DND-41 (cell line): Measurements from ENCODE around the gene SECISBP2.

Experiments used
- ATAC-seq: fragments of 200-7000 bp; cut with Tn5 transposase; 3 replicates; pipeline ENCODE4 v1.9.1; 2021; ENCODE audit warnings: low read depth; ENCODE audit not compliant: insufficient read depth
- DNase-seq: peaks from one replicate; pipeline ENCODE4 v3.0.0-alpha.2; 2020
- H2AFZ ChIP-seq: 2 replicates; pipeline ENCODE4 v1.6.0; 2012; ENCODE audit warnings: low read depth, low read length
- H3K27ac ChIP-seq: 2 replicates; pipeline ENCODE4 v1.5.1; 2012; ENCODE audit warnings: low read length, inconsistent platforms
- H3K27me3 ChIP-seq: fragments of 200-600 bp; sonication (generic); 2 replicates; pipeline ENCODE4 v1.6.0; 2012; ENCODE audit warnings: low read length, mild to moderate bottlenecking, inconsistent platforms; ENCODE audit not compliant: insufficient read depth, poor library complexity
- H3K36me3 ChIP-seq: 2 replicates; pipeline ENCODE4 v1.5.1; 2012; ENCODE audit warnings: low read length, inconsistent platforms; ENCODE audit not compliant: insufficient read depth
- H3K4me1 ChIP-seq: 2 replicates; pipeline ENCODE4 v1.5.1; 2012; ENCODE audit warnings: mild to moderate bottlenecking, low read length; ENCODE audit not compliant: insufficient read depth
- H3K4me2 ChIP-seq: 2 replicates; pipeline ENCODE4 v1.6.0; 2012; ENCODE audit warnings: mild to moderate bottlenecking, moderate library complexity, low read length, inconsistent platforms; ENCODE audit not compliant: insufficient read depth
- H3K4me3 ChIP-seq, 2 experiments: fragments of 200-600 bp in 1 of 2; shearing (Covaris generic) in 1 of 2; 2 replicates each; pipeline ENCODE4 v1.5.1; 2012 to 2016; ENCODE audit warnings: inconsistent platforms in 2 of 2, low read length in 2 of 2, mild to moderate bottlenecking in 2 of 2, low read depth in 1 of 2, moderate library complexity in 1 of 2
- H3K79me2 ChIP-seq: 2 replicates; pipeline ENCODE4 v1.6.0; 2012; ENCODE audit warnings: low read length, inconsistent platforms; ENCODE audit not compliant: insufficient read depth
- H3K9ac ChIP-seq: 2 replicates; pipeline ENCODE4 v1.6.0; 2012; ENCODE audit warnings: low read depth, mild to moderate bottlenecking, inconsistent platforms, low read length, moderate library complexity
- H3K9me3 ChIP-seq: 2 replicates; pipeline ENCODE4 v1.5.1; 2012; ENCODE audit warnings: low read length, moderate library complexity, mild to moderate bottlenecking, inconsistent platforms; ENCODE audit not compliant: insufficient read depth, severe bottlenecking
- H4K20me1 ChIP-seq: 2 replicates; pipeline ENCODE4 v1.6.0; 2012; ENCODE audit warnings: low read length; ENCODE audit not compliant: insufficient read depth
- EZH2 ChIP-seq: IDR thresholded peaks from 3 replicates; pipeline ENCODE4 v1.6.1; 2012; ENCODE audit warnings: borderline replicate concordance, low read depth, mild to moderate bottlenecking, moderate library complexity, low read length, inconsistent platforms; ENCODE audit not compliant: severe bottlenecking
- TF ChIP-seq, protein P1 (sequence below): IDR thresholded peaks from 2 replicates; pipeline ENCODE4 v1.5.1; 2012; ENCODE audit warnings: borderline replicate concordance, low read length, moderate library complexity, mild to moderate bottlenecking; ENCODE audit not compliant: poor library complexity, severe bottlenecking; ENCODE audit errors: extremely low read depth

Gene SECISBP2

DNA sequence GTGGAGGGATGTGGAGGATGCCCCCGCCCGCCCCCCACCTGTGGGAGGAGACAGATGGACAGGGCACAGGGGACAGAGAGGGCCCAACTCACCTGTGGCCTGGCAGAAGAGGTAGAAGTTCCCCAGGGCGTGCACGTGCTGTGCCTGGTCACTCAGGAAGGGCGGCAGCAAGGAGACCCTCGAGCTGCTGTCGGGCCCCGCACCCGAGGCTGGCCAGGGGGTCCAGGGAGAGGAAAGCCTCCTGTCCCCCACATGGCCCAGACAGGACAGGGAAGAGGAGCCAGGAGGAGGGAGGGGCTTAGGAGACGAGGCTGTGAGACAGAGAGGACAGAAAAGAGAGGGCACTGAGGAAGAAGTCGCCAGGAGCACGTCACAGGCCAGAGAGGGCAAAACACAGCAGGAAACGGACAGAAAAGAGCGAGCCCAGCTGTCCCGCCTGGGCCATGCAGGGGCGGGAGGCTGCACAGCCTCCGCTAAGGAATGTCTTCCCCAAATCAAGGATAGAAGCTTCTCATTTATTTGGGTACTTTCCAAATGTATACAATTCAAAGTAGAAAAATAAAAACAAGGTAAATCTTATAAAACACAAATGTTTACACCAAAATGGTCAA is 58.5 kb downstream of the SECISBP2 start:
- Histone ChIP-seq H3K27ac (no peak overlapping the region), H3K9me3 (no peaks in the 10 kb centered on the region), H3K4me1 (peaks cover 14% of the 10 kb centered on the region), H3K27me3 (no peaks in the 10 kb centered on the region), H3K9ac (no peak overlapping the region), H2AFZ (no peak overlapping the region), H4K20me1 (peaks cover 16% of the 10 kb centered on the region), H3K79me2 (no peaks in the 10 kb centered on the region), H3K4me2 (no peak overlapping the region), H3K36me3 (peaks cover 55% of the 10 kb centered on the region), H3K4me3 (no peak overlapping the region)
- no peak for TF ChIP-seq EZH2
- TF ChIP-seq, protein P1, sequence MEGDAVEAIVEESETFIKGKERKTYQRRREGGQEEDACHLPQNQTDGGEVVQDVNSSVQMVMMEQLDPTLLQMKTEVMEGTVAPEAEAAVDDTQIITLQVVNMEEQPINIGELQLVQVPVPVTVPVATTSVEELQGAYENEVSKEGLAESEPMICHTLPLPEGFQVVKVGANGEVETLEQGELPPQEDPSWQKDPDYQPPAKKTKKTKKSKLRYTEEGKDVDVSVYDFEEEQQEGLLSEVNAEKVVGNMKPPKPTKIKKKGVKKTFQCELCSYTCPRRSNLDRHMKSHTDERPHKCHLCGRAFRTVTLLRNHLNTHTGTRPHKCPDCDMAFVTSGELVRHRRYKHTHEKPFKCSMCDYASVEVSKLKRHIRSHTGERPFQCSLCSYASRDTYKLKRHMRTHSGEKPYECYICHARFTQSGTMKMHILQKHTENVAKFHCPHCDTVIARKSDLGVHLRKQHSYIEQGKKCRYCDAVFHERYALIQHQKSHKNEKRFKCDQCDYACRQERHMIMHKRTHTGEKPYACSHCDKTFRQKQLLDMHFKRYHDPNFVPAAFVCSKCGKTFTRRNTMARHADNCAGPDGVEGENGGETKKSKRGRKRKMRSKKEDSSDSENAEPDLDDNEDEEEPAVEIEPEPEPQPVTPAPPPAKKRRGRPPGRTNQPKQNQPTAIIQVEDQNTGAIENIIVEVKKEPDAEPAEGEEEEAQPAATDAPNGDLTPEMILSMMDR = no peak
- DNase-seq (no peak), ATAC-seq (no peak)

DNA sequence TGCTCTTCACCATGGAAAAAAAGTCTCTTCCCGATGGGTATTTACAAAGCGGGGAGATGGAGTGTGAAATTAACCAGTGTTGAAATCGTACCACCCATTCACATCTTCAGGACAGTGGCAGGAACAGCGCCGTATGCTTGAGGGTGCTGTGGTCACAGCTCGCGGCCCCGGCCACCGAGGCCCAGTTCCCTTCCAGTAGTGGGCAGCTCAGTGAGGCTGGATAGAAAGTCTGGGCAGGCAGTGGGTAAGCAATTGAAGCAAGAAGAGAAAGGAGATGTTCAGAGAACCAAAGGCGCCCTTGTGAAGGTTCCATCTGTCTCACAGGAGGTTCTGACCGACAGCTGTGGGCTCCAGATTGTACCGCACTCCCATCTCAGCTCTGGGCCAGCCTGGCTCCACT is 59.1 kb downstream of the SECISBP2 start:
- DNase-seq = no peak
- H3K27me3 ChIP-seq = no peaks in the 10 kb centered on the region
- no peak overlapping the region for H3K9ac ChIP-seq
- H3K4me2 ChIP-seq = no peak overlapping the region
- H3K9me3 ChIP-seq = no peaks in the 10 kb centered on the region
- ATAC-seq = no peak
- H3K27ac ChIP-seq = no peak overlapping the region
- no peak overlapping the region for H3K4me3 ChIP-seq
- peaks cover 14% of the 10 kb centered on the region for H3K4me1 ChIP-seq
- peaks cover 19% of the 10 kb centered on the region for H4K20me1 ChIP-seq
- H3K36me3 ChIP-seq = peaks cover 61% of the 10 kb centered on the region
- H3K79me2 ChIP-seq = no peaks in the 10 kb centered on the region
- no peak overlapping the region for H2AFZ ChIP-seq
- no peak for TF ChIP-seq EZH2
- TF ChIP-seq, protein P1 = no peak

DNA sequence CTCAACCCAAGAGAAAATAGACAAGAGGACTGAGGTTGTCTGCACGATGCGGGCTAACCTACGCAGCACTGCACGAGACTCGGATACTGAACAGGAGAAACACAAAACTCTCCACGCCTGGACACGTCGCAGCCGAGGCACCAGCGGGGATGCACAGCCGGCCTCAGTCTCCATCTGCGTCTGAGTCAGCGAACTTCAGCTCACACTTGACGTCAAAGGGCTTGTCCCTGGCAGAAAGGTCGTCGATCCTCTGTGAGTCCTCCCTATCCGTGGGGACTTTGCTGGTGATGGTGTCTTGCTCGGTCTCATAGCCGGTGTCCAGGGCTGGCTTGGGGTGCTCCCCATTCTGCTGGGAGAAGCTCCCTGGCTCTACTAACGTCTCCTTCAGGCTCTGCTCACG is 60.2 kb downstream of the SECISBP2 start:
- DNase-seq (no peak), ATAC-seq (no peak)
- Histone ChIP-seq H4K20me1 (peaks cover 22% of the 10 kb centered on the region; the same call in 1 of the 2 replicates), H3K36me3 (peaks cover 72% of the 10 kb centered on the region), H3K27ac (no peak overlapping the region), H3K27me3 (no peaks in the 10 kb centered on the region), H3K4me2 (no peak overlapping the region), H3K9me3 (no peaks in the 10 kb centered on the region), H3K9ac (no peak overlapping the region), H3K4me1 (peaks cover 14% of the 10 kb centered on the region), H2AFZ (no peak overlapping the region), H3K4me3 (no peak overlapping the region), H3K79me2 (no peaks in the 10 kb centered on the region)
- no peak for TF ChIP-seq EZH2
- TF ChIP-seq, protein P1 = no peak

DNA sequence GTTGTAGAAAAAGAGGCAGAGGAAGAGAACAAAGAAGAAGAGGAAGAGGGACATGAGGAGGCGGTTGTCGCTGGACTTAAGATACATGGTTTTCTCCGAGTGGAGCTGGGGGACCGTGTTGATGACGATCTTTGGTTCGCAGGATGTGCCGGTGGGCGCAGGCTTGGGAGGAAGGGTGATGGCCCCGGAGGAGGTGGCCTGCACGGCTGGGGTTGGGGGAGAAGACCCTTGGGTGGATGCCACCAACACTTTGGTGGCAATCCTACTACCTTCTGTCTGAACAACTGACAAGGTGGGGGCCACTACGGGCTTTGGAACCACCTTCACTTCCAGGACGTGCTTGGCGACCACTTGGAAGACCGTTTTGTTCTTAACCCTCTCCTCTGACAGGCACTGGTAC is 60.7 kb downstream of the SECISBP2 start:
- Histone ChIP-seq H3K9me3 (no peaks in the 10 kb centered on the region), H4K20me1 (peaks cover 22% of the 10 kb centered on the region), H3K36me3 (peaks cover 77% of the 10 kb centered on the region), H3K4me1 (peaks cover 14% of the 10 kb centered on the region), H3K4me3 (no peak overlapping the region), H3K79me2 (no peaks in the 10 kb centered on the region), H3K27me3 (no peaks in the 10 kb centered on the region), H3K27ac (no peak overlapping the region), H3K9ac (no peak overlapping the region), H3K4me2 (no peak overlapping the region), H2AFZ (no peak overlapping the region)
- ATAC-seq = no peak
- TF ChIP-seq, protein P1 = no peak
- TF ChIP-seq EZH2 = no peak
- DNase-seq = no peak
